Subcutaneous adipose tissue (tissue), 4 donors: ENCODE measurements around the gene ERBB4. TPM values are rescaled to one million over a fixed set of nuclear protein-coding genes. Genes with fewer than 3 reads are reported as not detected.

ENCODE experiments used
- total RNA-seq, 4 donors: library from RNA; depleted of rRNA; stranded (reverse); fragments of >200 nt; gene quantifications; one replicate each; pipeline ENCODE4 v1.1.0, GENCODE V29; 2016
- TF ChIP-seq, protein P1 (sequence below): fragments of 450-650 bp; IDR thresholded peaks from one replicate; pipeline ENCODE4 v1.5.1; 2016; ENCODE audit warnings: low read depth, mild to moderate bottlenecking, control low read depth, antibody characterized with exemption, moderate library complexity

ERBB4 gene
- total RNA-seq, 4 donors from 2014 or later = 0.17 to 1.5 (median 0.71) TPM

GRCh38 chr2:211417544-211417943 is 1121.1 kb downstream of the ERBB4 start:
- TF ChIP-seq, protein P1, sequence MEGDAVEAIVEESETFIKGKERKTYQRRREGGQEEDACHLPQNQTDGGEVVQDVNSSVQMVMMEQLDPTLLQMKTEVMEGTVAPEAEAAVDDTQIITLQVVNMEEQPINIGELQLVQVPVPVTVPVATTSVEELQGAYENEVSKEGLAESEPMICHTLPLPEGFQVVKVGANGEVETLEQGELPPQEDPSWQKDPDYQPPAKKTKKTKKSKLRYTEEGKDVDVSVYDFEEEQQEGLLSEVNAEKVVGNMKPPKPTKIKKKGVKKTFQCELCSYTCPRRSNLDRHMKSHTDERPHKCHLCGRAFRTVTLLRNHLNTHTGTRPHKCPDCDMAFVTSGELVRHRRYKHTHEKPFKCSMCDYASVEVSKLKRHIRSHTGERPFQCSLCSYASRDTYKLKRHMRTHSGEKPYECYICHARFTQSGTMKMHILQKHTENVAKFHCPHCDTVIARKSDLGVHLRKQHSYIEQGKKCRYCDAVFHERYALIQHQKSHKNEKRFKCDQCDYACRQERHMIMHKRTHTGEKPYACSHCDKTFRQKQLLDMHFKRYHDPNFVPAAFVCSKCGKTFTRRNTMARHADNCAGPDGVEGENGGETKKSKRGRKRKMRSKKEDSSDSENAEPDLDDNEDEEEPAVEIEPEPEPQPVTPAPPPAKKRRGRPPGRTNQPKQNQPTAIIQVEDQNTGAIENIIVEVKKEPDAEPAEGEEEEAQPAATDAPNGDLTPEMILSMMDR = no peak

DNA sequence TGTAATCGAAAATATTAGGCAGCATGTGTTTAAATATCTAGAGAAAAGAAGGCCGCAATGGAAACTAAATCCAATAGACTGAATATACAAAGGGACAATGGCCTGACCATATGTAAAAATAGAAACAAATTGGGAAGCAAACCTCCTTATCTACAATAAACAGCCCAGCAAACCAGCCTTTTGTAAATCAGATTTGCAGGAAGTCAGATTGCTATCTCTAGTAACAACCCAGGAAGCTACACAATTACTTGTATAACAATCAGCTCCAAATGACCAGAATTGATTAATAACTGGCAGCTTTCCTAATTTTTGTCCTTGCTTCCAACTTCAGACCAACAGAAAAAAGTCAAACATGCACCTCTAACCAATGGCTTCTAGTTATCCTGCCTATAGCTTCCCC is 1122.2 kb downstream of the ERBB4 start:
- TF ChIP-seq, protein P1 = no peak

DNA sequence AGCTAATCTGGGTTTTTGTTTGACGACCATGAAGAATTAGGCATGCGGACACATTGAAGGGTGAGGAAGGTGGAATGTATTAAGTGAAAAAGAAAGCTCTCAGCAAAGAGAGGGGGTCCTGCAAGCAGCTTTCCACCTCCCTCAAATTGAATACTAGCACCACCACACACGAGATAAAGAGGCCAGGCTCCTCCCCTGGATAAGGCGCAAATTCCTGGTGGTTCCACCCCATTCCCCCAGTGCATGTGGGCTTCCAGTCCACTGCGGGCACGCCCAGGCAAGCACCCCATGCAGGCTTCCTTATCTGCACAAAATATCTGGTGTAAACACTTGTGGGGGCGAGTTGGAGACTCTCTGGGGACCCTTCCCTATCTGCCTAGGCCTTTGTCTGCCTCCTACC is 1124.9 kb downstream of the ERBB4 start:
- TF ChIP-seq, protein P1 = no peak

GRCh38 chr2:211408483-211408891 is 1130.1 kb downstream of the ERBB4 start:
- TF ChIP-seq, protein P1 = no peak

DNA sequence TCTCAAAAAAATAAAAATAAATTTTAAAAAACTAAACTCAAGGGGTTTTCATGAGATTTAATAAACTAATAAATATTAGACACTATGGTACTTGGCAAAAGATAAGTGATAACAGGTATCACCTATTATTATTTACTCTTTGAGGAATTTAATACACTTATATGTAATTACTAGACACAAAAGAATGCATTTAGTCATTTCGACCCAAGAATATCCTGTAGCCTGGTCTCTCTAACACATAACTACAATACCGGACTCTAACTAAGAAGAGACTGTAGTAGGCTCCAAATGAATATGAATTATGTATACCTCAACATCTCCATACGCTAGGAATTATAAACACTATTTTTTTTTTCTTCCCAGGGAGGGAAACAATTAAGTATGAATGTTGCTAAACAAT is 1131.5 kb downstream of the ERBB4 start:
- TF ChIP-seq, protein P1 = no peak

GRCh38 chr2:211405036-211405435 is 1133.6 kb downstream of the ERBB4 start:
- TF ChIP-seq, protein P1 = no peak

DNA sequence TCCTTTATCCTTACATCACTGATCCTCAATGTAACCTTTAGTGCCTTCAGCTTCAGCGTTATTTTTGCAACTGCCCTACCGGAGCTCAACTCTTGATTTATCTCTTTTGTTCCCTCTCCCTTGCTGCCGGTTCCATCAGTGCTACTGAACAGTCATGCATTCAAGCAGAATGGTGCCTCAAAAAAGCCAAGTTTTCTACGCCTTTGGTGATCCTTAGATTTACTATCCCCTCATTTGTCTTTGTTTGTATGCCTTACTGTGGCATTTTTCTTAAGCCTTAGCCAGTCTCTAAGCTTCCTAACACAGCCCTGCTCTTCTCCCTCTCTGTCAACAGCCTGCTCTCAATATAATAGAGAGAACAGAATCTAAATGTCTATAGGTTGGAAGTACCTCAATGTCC is 1134.5 kb downstream of the ERBB4 start:
- TF ChIP-seq, protein P1 = no peak
